SU-DHL-6 (cell line): ENCODE data around the gene GLRA3.

Experiments
- CTCF ChIP-seq: fragments of 200-600 bp; sonication (generic); IDR thresholded peaks from one replicate; pipeline ENCODE4 v1.5.1; 2017; ENCODE audit warnings: antibody characterized with exemption, mild to moderate bottlenecking, low read length, moderate library complexity; ENCODE audit not compliant: insufficient read depth, poor library complexity, severe bottlenecking
- EZH2phosphoT487 ChIP-seq: fragments of 200-600 bp; sonication (generic), shearing (Covaris generic); conservative IDR thresholded peaks from 2 replicates; pipeline ENCODE4 v1.6.1; 2018; ENCODE audit warnings: mild to moderate bottlenecking, antibody characterized with exemption, low read length, moderate library complexity, mixed read lengths

GRCh38 chr4:174604198-174604597, 224.8 kb downstream of the GLRA3 start:
- no peak for TF ChIP-seq CTCF
- TF ChIP-seq EZH2phosphoT487: no peak
